Transverse colon (tissue), 4 donors: ENCODE measurements around the gene MTOR. TPM values are rescaled to one million over a fixed set of nuclear protein-coding genes. Genes with fewer than 3 reads are reported as not detected.

Source experiments
- DNase-seq: peaks from one replicate; pipeline ENCODE4 v3.0.0-alpha.2; 2019
- H3K27ac ChIP-seq, 4 donors: fragments of 200-600 bp; sonication (generic); 2 replicates each; pipeline ENCODE4 v1.5.1; 2016 to 2018; ENCODE audit warnings: inconsistent platforms in 4 of 4
- H3K27me3 ChIP-seq: fragments of 200-600 bp; sonication (generic); 2 replicates; pipeline ENCODE4 v1.5.1; 2017; ENCODE audit warnings: inconsistent platforms
- H3K36me3 ChIP-seq, 4 donors: fragments of 200-600 bp; sonication (generic); 2 replicates each; pipeline ENCODE4 v1.5.1; 2017 to 2019; ENCODE audit warnings: inconsistent platforms in 4 of 4
- H3K4me1 ChIP-seq, 4 donors: fragments of 200-600 bp; sonication (generic); 2 replicates each; pipeline ENCODE4 v1.5.1; 2017 to 2020; ENCODE audit warnings: inconsistent platforms in 4 of 4
- H3K4me3 ChIP-seq, 4 donors: fragments of 200-600 bp; sonication (generic); 1 replicate in 1 of 4; 2 replicates in 3 of 4; pipeline versions ENCODE4 v1.5.1 to v1.6.1; 2017 to 2019; ENCODE audit warnings: inconsistent platforms in 4 of 4
- H3K9me3 ChIP-seq, 2 donors: fragments of 200-600 bp; sonication (generic); 2 replicates each; pipeline ENCODE4 v1.5.1; 2017 to 2019; ENCODE audit warnings: inconsistent platforms in 2 of 2
- CTCF ChIP-seq, 5 experiments: fragments of 200-600 bp in 3 of 5; fragments of 450-650 bp in 2 of 5; sonication (generic) in 3 of 5; IDR thresholded peaks; 1 replicate in 2 of 5; 2 replicates in 3 of 5; pipeline ENCODE4 v1.5.1; 2016 to 2017; ENCODE audit warnings: antibody characterized with exemption in 5 of 5, inconsistent platforms in 3 of 5, mild to moderate bottlenecking in 2 of 5, moderate library complexity in 1 of 5
- EP300 ChIP-seq: sonication (generic); formaldehyde crosslinking; IDR thresholded peaks from one replicate; pipeline ENCODE4 v1.6.1; 2017; ENCODE audit warnings: antibody characterized with exemption, low read depth
- POLR2A ChIP-seq: fragments of 450-650 bp; IDR thresholded peaks from one replicate; pipeline ENCODE4 v1.6.1; 2016; ENCODE audit warnings: antibody characterized with exemption, mild to moderate bottlenecking, moderate library complexity
- POLR2AphosphoS5 ChIP-seq, 3 donors: sonication (generic); formaldehyde crosslinking; IDR thresholded peaks; one replicate each; pipeline ENCODE4 v1.6.1; 2016; ENCODE audit warnings: antibody characterized with exemption in 3 of 3
- WGBS, 2 donors: methylation state at CpG; one replicate each; pipeline ENCODE4 v1.1.5; 2018; ENCODE audit warnings: low coverage in 1 of 2; 5-methylcytosine and 5-hydroxymethylcytosine counted together
- in situ Hi-C, 4 donors: fragments of 200-750 bp; cut with MboI; loops; one replicate each; pipeline versions ENCODE4 v1.15.0 to v1.15.1; 2017; ENCODE audit warnings: low sequenced_read_pairs in 3 of 4, low pct_ligation_motif_present in 1 of 4, low pct_unique_long_range_greater_than_20kb in 1 of 4
- intact Hi-C: fragments of 100-400 bp; cut with DNase I; formaldehyde crosslinking; loops from one replicate; pipeline ENCODE4 v1.15.1; 2023; ENCODE audit warnings: low total_unique reads
- total RNA-seq, 4 donors: library from RNA; depleted of rRNA; stranded (reverse); fragments of >200 nt; gene quantifications; one replicate each; pipeline ENCODE4 v1.1.0, GENCODE V29; 2016

The MTOR gene
- total RNA-seq, 4 donors from 2014 or later = 31.0 to 45.6 (median 40.6) TPM

- 67 to 89% methylated on average over 2 to 11 of the region's 11 CpGs for WGBS, 2 donors
- TF ChIP-seq CTCF (IDR thresholded peaks at IDR 0.05) (no peak), POLR2AphosphoS5 (IDR thresholded peaks at IDR 0.05) (no peak), EP300 (no peak), POLR2A (no peak)
- DNase-seq = no peak
- Histone ChIP-seq H3K27ac (no peak overlapping the region), H3K4me1 (no peaks in the 10 kb centered on the region), H3K36me3 (peaks cover 0 to 70% (median 31%) of the 10 kb centered on the region in 4 donors), H3K27me3 (no peaks in the 10 kb centered on the region), H3K9me3 (no peaks in the 10 kb centered on the region), H3K4me3 (no peak overlapping the region)
- intact Hi-C loops = no loop called here
- in situ Hi-C loops = no loop called here
Measured at GRCh38 chr1:11070876-11071275, 191.5 kb downstream of the MTOR start.

GRCh38 chr1:11068600-11069473 is 193.5 kb downstream of the MTOR start:
- Histone ChIP-seq H3K27me3 (no peaks in the 10 kb centered on the region), H3K4me1 (no peaks in the 10 kb centered on the region), H3K27ac (no peak overlapping the region), H3K36me3 (peaks cover 0 to 61% (median 27%) of the 10 kb centered on the region in 4 donors), H3K9me3 (no peaks in the 10 kb centered on the region), H3K4me3 (no peak overlapping the region)
- in situ Hi-C loops (no loop called here), intact Hi-C loops (no loop called here)
- no peak for DNase-seq
- WGBS, 2 donors = 20 to 89% methylated on average over 1 to 17 of the region's 17 CpGs
- no peak for TF ChIP-seq CTCF (IDR thresholded peaks at IDR 0.05)
- no peak for TF ChIP-seq POLR2A
- no peak for TF ChIP-seq EP300
- TF ChIP-seq POLR2AphosphoS5 (IDR thresholded peaks at IDR 0.05) = no peak

GRCh38 chr1:11067716-11068599 is 194.4 kb downstream of the MTOR start:
- peaks cover 0 to 54% (median 23%) of the 10 kb centered on the region in 4 donors for H3K36me3 ChIP-seq
- H3K4me3 ChIP-seq = no peak overlapping the region
- intact Hi-C loops = no loop called here
- H3K27ac ChIP-seq = no peak overlapping the region
- in situ Hi-C loops = no loop called here
- DNase-seq = no peak
- H3K4me1 ChIP-seq = no peaks in the 10 kb centered on the region
- WGBS, 2 donors = 48 to 88% methylated on average over 6 to 18 of the region's 18 CpGs
- H3K9me3 ChIP-seq = no peaks in the 10 kb centered on the region
- H3K27me3 ChIP-seq = no peaks in the 10 kb centered on the region
- TF ChIP-seq EP300 (no peak), POLR2A (no peak), POLR2AphosphoS5 (IDR thresholded peaks at IDR 0.05) (no peak), CTCF (IDR thresholded peaks at IDR 0.05) (no peak)

GRCh38 chr1:11065796-11066195 is 196.6 kb downstream of the MTOR start:
- 90 to 100% methylated on average over 1 of the region's 1 CpG for whole genome bisulfite sequencing, 2 donors
- Histone ChIP-seq H3K36me3 (peaks cover 0 to 47% (median 23%) of the 10 kb centered on the region in 4 donors), H3K9me3 (no peaks in the 10 kb centered on the region), H3K4me3 (no peak overlapping the region), H3K4me1 (peaks cover 2 to 8% (median 5%) of the 10 kb centered on the region in 4 donors), H3K27ac (no peak overlapping the region), H3K27me3 (no peaks in the 10 kb centered on the region)
- TF ChIP-seq POLR2A = no peak
- no peak for TF ChIP-seq POLR2AphosphoS5 (IDR thresholded peaks at IDR 0.05)
- no peak for TF ChIP-seq EP300
- TF ChIP-seq CTCF (IDR thresholded peaks at IDR 0.05) = no peak
- intact Hi-C loops (no loop called here), in situ Hi-C loops (no loop called here)
- no peak for DNase-seq
